HEK293 (cell line): Measurements from ENCODE around the gene PTCRA.

Experiments used
- GFI1B ChIP-seq: fragments of 450-650 bp; formaldehyde crosslinking; IDR thresholded peaks from 2 replicates; pipeline ENCODE4 v1.5.1; 2016; ENCODE audit warnings: missing biosample characterization, missing genetic modification characterization
- MEIS1 ChIP-seq: sonication (generic); formaldehyde crosslinking; IDR thresholded peaks from 2 replicates; pipeline ENCODE4 v1.8.1; 2022; ENCODE audit warnings: missing genetic modification reagents, mild to moderate bottlenecking, borderline replicate concordance
- PRDM1 ChIP-seq: fragments of 450-650 bp; formaldehyde crosslinking; IDR thresholded peaks from 2 replicates; pipeline ENCODE4; 2016; ENCODE audit warnings: missing biosample characterization, missing genetic modification characterization
- TRIM28 ChIP-seq: IDR thresholded peaks from 2 replicates; pipeline ENCODE4 v1.6.1; 2011; ENCODE audit warnings: low read length, control low read depth, borderline replicate concordance
- ZFP37 ChIP-seq: fragments of 450-650 bp; formaldehyde crosslinking; IDR thresholded peaks from 2 replicates; pipeline ENCODE4 v1.5.1; 2016; ENCODE audit warnings: missing biosample characterization, missing genetic modification characterization
- ZFP69B ChIP-seq: fragments of 450-650 bp; formaldehyde crosslinking; IDR thresholded peaks from 2 replicates; pipeline ENCODE4 v1.5.1; 2016; ENCODE audit warnings: missing biosample characterization, missing genetic modification characterization
- ZNF155 ChIP-seq: fragments of 450-650 bp; formaldehyde crosslinking; IDR thresholded peaks from 2 replicates; pipeline ENCODE4 v1.5.1; 2016; ENCODE audit warnings: missing biosample characterization, missing genetic modification characterization
- ZNF16 ChIP-seq: fragments of 450-650 bp; formaldehyde crosslinking; IDR thresholded peaks from 2 replicates; pipeline ENCODE4 v1.5.1; 2016; ENCODE audit warnings: low read depth, missing biosample characterization, missing genetic modification characterization
- ZNF184 ChIP-seq: fragments of 450-650 bp; IDR thresholded peaks from 2 replicates; pipeline ENCODE4 v1.5.1; 2018; ENCODE audit warnings: missing biosample characterization, mild to moderate bottlenecking, missing genetic modification characterization
- ZNF223 ChIP-seq: fragments of 450-650 bp; formaldehyde crosslinking; IDR thresholded peaks from 2 replicates; pipeline ENCODE4 v1.5.1; 2016; ENCODE audit warnings: missing biosample characterization, missing genetic modification characterization
- ZNF239 ChIP-seq: fragments of 450-650 bp; formaldehyde crosslinking; IDR thresholded peaks from 2 replicates; pipeline ENCODE4 v1.5.1; 2016; ENCODE audit warnings: missing biosample characterization, missing genetic modification characterization
- ZNF335 ChIP-seq: fragments of 450-650 bp; formaldehyde crosslinking; conservative IDR thresholded peaks from 2 replicates; pipeline ENCODE4 v1.5.1; 2016; ENCODE audit warnings: missing biosample characterization, missing genetic modification characterization
- ZNF48 ChIP-seq: fragments of 450-650 bp; formaldehyde crosslinking; IDR thresholded peaks from 2 replicates; pipeline ENCODE4 v1.5.1; 2016; ENCODE audit warnings: missing biosample characterization, missing genetic modification characterization
- ZNF501 ChIP-seq: fragments of 450-650 bp; formaldehyde crosslinking; IDR thresholded peaks from 2 replicates; pipeline ENCODE4 v1.5.1; 2016; ENCODE audit warnings: missing biosample characterization, missing genetic modification characterization
- ZNF548 ChIP-seq: fragments of 450-650 bp; formaldehyde crosslinking; IDR thresholded peaks from 2 replicates; pipeline ENCODE4 v1.5.1; 2016; ENCODE audit warnings: missing biosample characterization, missing genetic modification characterization
- TF ChIP-seq, protein P1 (sequence below): fragments of 450-650 bp; formaldehyde crosslinking; IDR thresholded peaks from 2 replicates; pipeline ENCODE4 v1.5.1; 2016; ENCODE audit warnings: missing biosample characterization, missing genetic modification characterization, borderline replicate concordance
- TF ChIP-seq, protein P2 (sequence below): fragments of 450-650 bp; formaldehyde crosslinking; IDR thresholded peaks from 2 replicates; pipeline ENCODE4 v1.5.1; 2016; ENCODE audit warnings: missing biosample characterization, missing genetic modification characterization
- TF ChIP-seq, protein P3 (sequence below): fragments of 450-650 bp; formaldehyde crosslinking; IDR thresholded peaks from 2 replicates; pipeline ENCODE4 v1.5.1; 2017; ENCODE audit warnings: missing biosample characterization, missing genetic modification characterization
- TF ChIP-seq, protein P4 (sequence below): fragments of 450-650 bp; formaldehyde crosslinking; IDR thresholded peaks from 2 replicates; pipeline ENCODE4 v1.5.0; 2017; ENCODE audit warnings: missing biosample characterization, missing genetic modification characterization, borderline replicate concordance
- TF ChIP-seq, protein P5 (sequence below): fragments of 450-650 bp; formaldehyde crosslinking; IDR thresholded peaks from 2 replicates; pipeline ENCODE4 v1.5.1; 2016; ENCODE audit warnings: missing biosample characterization, missing genetic modification characterization
- TF ChIP-seq, protein P6 (sequence below): fragments of 450-650 bp; formaldehyde crosslinking; IDR thresholded peaks from 2 replicates; pipeline ENCODE4 v1.5.1; 2016; ENCODE audit warnings: missing biosample characterization, missing genetic modification characterization
- TF ChIP-seq, protein P7 (sequence below): fragments of 450-650 bp; formaldehyde crosslinking; IDR thresholded peaks from 2 replicates; pipeline ENCODE4 v1.5.1; 2017; ENCODE audit warnings: missing biosample characterization, missing genetic modification characterization

PTCRA gene

DNA sequence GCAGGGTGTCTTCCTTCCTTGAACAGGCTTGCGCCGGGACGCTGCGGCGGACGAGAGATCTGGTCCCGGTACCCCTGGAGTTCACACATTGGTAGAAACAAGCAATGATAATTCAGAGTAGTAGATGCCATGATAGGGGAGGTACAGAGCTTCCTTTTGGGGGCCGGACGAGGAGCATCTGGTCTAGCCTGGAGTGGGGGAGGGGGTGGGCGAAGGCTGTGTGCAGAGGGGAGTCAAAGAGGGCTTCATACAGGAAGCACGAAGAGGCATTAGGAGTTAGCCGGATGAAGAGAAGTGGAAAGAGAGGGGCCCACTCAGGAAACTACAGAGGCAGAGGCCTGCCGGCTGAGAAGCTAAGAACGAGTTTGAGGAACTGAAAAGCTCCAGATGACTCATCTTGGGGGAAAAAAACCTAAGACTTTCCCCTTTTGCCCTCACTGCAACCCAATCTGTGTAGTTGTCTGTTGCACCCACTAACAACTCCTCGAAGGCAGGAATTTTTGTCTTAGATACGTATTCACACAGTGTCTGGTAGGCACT lies 14.0 kb downstream of the PTCRA start (continued):
- TF ChIP-seq, protein P1, sequence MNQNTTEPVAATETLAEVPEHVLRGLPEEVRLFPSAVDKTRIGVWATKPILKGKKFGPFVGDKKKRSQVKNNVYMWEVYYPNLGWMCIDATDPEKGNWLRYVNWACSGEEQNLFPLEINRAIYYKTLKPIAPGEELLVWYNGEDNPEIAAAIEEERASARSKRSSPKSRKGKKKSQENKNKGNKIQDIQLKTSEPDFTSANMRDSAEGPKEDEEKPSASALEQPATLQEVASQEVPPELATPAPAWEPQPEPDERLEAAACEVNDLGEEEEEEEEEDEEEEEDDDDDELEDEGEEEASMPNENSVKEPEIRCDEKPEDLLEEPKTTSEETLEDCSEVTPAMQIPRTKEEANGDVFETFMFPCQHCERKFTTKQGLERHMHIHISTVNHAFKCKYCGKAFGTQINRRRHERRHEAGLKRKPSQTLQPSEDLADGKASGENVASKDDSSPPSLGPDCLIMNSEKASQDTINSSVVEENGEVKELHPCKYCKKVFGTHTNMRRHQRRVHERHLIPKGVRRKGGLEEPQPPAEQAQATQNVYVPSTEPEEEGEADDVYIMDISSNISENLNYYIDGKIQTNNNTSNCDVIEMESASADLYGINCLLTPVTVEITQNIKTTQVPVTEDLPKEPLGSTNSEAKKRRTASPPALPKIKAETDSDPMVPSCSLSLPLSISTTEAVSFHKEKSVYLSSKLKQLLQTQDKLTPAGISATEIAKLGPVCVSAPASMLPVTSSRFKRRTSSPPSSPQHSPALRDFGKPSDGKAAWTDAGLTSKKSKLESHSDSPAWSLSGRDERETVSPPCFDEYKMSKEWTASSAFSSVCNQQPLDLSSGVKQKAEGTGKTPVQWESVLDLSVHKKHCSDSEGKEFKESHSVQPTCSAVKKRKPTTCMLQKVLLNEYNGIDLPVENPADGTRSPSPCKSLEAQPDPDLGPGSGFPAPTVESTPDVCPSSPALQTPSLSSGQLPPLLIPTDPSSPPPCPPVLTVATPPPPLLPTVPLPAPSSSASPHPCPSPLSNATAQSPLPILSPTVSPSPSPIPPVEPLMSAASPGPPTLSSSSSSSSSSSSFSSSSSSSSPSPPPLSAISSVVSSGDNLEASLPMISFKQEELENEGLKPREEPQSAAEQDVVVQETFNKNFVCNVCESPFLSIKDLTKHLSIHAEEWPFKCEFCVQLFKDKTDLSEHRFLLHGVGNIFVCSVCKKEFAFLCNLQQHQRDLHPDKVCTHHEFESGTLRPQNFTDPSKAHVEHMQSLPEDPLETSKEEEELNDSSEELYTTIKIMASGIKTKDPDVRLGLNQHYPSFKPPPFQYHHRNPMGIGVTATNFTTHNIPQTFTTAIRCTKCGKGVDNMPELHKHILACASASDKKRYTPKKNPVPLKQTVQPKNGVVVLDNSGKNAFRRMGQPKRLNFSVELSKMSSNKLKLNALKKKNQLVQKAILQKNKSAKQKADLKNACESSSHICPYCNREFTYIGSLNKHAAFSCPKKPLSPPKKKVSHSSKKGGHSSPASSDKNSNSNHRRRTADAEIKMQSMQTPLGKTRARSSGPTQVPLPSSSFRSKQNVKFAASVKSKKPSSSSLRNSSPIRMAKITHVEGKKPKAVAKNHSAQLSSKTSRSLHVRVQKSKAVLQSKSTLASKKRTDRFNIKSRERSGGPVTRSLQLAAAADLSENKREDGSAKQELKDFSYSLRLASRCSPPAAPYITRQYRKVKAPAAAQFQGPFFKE (tag by site-specific recombination), result no peak
- TF ChIP-seq, protein P2, sequence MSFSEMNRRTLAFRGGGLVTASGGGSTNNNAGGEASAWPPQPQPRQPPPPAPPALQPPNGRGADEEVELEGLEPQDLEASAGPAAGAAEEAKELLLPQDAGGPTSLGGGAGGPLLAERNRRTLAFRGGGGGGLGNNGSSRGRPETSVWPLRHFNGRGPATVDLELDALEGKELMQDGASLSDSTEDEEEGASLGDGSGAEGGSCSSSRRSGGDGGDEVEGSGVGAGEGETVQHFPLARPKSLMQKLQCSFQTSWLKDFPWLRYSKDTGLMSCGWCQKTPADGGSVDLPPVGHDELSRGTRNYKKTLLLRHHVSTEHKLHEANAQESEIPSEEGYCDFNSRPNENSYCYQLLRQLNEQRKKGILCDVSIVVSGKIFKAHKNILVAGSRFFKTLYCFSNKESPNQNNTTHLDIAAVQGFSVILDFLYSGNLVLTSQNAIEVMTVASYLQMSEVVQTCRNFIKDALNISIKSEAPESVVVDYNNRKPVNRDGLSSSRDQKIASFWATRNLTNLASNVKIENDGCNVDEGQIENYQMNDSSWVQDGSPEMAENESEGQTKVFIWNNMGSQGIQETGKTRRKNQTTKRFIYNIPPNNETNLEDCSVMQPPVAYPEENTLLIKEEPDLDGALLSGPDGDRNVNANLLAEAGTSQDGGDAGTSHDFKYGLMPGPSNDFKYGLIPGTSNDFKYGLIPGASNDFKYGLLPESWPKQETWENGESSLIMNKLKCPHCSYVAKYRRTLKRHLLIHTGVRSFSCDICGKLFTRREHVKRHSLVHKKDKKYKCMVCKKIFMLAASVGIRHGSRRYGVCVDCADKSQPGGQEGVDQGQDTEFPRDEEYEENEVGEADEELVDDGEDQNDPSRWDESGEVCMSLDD, result 0 out of 2 replicates have a peak, but pooled peaks have one; percentile 32
- TF ChIP-seq PRDM1 (tag by site-specific recombination) (peak; percentile 45; the same call in 1 of the 2 replicates), ZNF155 (tag by site-specific recombination) (no peak), MEIS1 (CRISPR knock-in tag) (no peak), ZNF184 (tag by site-specific recombination) (no peak), ZNF16 (tag by site-specific recombination) (peak; percentile 3; the same call in 1 of the 2 replicates), ZFP69B (tag by site-specific recombination) (peak; percentile 98), TRIM28 (no peak), ZNF223 (tag by site-specific recombination) (no peak), ZNF501 (tag by site-specific recombination) (no peak; the same call in 1 of the 2 replicates), ZNF548 (tag by site-specific recombination) (no peak), GFI1B (tag by site-specific recombination) (no peak), ZNF239 (tag by site-specific recombination) (no peak), ZNF335 (tag by site-specific recombination) (peak; percentile 11; the same call in 1 of the 2 replicates), ZNF48 (tag by site-specific recombination) (no peak), ZFP37 (tag by site-specific recombination) (0 out of 2 replicates have a peak, but pooled peaks have one; percentile 13)
- TF ChIP-seq, protein P3, sequence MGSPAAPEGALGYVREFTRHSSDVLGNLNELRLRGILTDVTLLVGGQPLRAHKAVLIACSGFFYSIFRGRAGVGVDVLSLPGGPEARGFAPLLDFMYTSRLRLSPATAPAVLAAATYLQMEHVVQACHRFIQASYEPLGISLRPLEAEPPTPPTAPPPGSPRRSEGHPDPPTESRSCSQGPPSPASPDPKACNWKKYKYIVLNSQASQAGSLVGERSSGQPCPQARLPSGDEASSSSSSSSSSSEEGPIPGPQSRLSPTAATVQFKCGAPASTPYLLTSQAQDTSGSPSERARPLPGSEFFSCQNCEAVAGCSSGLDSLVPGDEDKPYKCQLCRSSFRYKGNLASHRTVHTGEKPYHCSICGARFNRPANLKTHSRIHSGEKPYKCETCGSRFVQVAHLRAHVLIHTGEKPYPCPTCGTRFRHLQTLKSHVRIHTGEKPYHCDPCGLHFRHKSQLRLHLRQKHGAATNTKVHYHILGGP (tag by site-specific recombination), result 0 out of 2 replicates have a peak, but pooled peaks have one; percentile 25
- TF ChIP-seq, protein P4, sequence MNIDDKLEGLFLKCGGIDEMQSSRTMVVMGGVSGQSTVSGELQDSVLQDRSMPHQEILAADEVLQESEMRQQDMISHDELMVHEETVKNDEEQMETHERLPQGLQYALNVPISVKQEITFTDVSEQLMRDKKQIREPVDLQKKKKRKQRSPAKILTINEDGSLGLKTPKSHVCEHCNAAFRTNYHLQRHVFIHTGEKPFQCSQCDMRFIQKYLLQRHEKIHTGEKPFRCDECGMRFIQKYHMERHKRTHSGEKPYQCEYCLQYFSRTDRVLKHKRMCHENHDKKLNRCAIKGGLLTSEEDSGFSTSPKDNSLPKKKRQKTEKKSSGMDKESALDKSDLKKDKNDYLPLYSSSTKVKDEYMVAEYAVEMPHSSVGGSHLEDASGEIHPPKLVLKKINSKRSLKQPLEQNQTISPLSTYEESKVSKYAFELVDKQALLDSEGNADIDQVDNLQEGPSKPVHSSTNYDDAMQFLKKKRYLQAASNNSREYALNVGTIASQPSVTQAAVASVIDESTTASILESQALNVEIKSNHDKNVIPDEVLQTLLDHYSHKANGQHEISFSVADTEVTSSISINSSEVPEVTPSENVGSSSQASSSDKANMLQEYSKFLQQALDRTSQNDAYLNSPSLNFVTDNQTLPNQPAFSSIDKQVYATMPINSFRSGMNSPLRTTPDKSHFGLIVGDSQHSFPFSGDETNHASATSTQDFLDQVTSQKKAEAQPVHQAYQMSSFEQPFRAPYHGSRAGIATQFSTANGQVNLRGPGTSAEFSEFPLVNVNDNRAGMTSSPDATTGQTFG (tag by site-specific recombination), result no peak
- TF ChIP-seq, protein P5, sequence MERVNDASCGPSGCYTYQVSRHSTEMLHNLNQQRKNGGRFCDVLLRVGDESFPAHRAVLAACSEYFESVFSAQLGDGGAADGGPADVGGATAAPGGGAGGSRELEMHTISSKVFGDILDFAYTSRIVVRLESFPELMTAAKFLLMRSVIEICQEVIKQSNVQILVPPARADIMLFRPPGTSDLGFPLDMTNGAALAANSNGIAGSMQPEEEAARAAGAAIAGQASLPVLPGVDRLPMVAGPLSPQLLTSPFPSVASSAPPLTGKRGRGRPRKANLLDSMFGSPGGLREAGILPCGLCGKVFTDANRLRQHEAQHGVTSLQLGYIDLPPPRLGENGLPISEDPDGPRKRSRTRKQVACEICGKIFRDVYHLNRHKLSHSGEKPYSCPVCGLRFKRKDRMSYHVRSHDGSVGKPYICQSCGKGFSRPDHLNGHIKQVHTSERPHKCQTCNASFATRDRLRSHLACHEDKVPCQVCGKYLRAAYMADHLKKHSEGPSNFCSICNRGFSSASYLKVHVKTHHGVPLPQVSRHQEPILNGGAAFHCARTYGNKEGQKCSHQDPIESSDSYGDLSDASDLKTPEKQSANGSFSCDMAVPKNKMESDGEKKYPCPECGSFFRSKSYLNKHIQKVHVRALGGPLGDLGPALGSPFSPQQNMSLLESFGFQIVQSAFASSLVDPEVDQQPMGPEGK (tag by site-specific recombination), result peak; percentile 61; the same call in 1 of the 2 replicates
- TF ChIP-seq, protein P6, sequence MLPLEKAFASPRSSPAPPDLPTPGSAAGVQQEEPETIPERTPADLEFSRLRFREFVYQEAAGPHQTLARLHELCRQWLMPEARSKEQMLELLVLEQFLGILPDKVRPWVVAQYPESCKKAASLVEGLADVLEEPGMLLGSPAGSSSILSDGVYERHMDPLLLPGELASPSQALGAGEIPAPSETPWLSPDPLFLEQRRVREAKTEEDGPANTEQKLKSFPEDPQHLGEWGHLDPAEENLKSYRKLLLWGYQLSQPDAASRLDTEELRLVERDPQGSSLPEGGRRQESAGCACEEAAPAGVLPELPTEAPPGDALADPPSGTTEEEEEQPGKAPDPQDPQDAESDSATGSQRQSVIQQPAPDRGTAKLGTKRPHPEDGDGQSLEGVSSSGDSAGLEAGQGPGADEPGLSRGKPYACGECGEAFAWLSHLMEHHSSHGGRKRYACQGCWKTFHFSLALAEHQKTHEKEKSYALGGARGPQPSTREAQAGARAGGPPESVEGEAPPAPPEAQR (tag by site-specific recombination), result no peak
- TF ChIP-seq, protein P7, sequence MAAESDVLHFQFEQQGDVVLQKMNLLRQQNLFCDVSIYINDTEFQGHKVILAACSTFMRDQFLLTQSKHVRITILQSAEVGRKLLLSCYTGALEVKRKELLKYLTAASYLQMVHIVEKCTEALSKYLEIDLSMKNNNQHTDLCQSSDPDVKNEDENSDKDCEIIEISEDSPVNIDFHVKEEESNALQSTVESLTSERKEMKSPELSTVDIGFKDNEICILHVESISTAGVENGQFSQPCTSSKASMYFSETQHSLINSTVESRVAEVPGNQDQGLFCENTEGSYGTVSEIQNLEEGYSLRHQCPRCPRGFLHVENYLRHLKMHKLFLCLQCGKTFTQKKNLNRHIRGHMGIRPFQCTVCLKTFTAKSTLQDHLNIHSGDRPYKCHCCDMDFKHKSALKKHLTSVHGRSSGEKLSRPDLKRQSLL (tag by site-specific recombination), result no peak
